GM18858 (cell line): ENCODE data around the gene PLXDC2.
"Not testable (repeated sequence)": the region's sequence is repeated elsewhere in the genome, so short reads cannot be mapped to it uniquely, and the experiment has no call there.

Experiments
- ATAC-seq: cut with Tn5 transposase; IDR thresholded peaks from one replicate; pipeline ENCODE4 v1.9.1; 2021; ENCODE audit not compliant: unreplicated experiment

PLXDC2 gene

DNA sequence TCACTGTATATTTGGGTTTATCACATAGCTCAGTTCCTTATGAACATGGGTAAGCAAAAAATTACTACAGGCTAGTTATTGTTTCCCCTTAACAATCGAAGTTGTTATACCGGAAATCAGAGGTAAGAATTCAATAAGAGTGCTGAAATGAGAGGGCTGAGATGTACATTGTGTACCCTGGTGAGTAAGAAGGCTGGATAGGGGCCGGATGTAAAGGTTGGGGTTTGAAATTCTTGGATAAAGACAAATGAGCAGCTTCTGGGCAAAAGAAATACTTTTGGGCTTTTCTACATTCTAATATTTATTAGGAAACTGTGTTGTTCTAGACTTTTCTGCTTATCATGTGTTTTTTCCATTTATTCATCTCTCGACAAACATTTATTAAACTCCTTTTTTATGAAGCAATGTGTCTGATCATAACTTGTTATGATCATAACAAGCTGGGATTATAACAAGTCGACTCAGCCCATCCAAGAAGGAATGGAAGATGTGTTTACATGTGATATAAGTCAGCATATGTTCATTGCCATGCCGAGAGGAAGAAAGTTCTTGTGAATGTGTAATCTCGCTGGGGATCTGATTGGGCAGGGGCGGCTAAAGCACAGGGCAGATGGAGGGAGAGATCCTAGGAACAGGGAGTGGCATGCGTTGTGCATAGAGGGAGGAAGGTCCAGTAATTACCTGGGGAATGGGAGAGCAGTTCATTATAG lies 155.3 kb downstream of the PLXDC2 start:
- ATAC-seq: no peak

DNA sequence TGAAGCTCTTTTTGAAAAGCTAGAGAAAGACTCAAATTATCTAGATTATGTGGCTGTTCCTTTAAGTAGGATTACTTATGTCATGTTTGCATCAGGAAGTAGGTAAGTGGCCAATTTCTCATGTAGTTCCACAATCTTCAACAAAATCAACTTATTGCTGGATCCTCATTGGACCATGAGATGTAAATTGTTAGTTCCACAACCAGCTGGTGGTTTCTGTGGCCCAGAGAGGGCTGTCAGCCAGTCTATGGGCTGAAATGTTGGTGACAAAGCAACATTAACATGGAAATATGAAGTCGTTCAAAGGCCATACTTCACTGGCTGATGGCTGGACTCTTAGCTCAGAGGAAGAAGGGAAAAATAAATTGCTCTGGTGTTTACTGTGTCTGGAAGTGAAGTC lies 157.9 kb downstream of the PLXDC2 start:
- ATAC-seq: no peak

DNA sequence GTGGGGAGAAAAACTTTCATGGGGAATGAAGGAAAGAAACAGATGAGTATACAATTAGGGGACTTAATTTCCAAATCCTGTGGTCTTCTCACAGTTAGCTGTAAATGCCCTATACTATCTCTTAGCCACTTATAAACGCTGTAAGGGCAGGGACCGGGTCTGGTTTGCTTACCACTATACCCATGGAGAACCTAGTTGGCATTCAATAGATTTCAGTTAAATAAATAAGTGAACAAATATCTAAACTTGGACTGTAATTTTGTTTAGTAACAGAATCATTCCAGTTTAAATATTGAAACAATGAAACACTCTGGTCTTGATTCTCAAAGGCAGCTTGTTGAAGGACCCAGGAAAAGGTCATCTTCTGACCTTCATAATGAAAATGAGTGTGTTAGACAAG lies 158.3 kb downstream of the PLXDC2 start:
- no peak for ATAC-seq

DNA sequence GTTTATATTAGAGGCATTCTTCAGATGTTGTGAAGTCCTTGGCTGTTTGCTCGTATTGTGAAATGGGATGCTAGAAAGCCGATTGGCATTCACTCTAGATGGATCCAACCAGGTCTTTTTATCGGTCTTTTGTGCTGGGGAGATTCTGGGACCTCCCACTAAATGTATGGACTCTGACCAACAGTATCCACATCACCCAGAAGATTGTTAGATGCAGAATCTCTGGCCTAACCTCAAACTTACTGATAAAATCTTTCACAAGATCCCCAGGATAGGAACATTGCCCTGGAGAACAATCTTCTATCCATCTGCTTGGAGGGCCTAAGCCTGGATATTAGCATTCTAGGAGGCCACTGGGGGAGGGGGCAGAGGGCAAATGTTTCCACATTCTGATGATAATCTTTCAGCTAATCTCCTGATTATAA lies 160.9 kb downstream of the PLXDC2 start:
- no peak for ATAC-seq

DNA sequence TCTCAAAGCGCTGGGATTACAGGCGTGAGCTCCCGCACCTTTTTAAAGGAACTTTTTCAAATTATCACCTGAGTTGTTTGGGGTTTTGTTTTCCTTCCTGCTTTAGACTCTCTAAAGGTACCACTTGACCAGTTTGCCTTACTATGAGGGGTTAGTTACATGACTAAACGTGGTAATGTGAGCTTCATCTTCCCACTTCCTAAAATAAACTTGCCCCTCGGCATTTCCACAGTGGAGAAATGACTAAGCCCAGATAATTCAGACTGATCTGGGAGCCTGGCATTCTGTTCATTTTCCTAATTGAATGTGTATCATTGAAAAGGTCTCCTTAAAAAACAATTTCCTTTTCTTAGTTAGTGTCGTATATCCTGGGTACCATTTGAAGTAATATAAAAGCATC lies 163.4 kb downstream of the PLXDC2 start:
- ATAC-seq: no peak

DNA sequence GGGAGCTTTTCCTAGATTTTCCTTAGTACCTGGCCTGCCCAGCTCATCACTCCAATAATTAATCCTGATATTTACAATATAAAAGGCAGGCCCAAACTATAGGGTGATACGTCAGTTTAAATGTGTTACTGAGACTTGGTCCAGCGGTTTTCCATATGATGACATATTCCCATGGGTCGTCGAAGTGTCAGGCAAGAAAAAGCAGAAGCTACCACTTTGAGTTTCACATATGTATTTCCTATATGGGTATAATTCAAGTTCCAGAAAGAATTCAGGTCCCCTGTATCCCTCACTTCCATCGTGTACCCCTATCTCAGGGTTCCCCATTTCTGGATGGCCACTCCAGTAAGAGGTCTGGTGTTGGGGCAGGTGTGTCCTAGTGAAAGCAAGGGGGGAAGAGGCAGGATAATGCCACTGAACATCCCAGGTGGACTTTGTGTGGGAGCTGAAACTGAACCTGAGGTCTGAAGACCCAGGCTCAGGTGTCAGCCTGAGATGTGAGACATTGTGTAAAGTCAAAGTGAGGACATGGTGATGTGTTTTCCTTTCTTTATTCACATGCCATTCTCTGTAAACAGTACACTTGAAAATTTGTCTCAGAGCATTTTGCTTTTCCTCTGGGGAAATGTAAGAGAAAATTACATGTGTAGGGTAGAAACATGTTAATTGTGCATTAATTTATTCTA lies 167.8 kb downstream of the PLXDC2 start:
- no peak for ATAC-seq

DNA sequence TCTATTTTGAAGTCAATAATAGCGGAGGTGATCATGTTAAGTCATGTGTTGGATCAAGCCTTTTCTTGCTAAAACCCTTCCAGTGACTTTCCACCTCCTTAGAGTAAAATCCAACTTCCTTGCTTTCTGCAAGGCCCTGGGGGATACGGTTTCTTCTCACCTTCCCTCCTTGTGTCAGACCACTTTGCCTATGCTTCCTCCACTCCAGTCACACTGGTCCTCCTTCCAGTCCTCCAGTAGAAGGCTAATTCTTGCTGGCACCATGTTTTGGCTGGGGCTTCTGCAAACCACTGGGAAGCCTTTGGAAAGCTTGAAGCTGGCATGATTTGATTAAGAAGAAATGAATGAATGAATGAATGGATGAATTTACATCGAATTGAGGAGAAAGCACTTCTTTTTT lies 169.5 kb downstream of the PLXDC2 start:
- no peak for ATAC-seq

DNA sequence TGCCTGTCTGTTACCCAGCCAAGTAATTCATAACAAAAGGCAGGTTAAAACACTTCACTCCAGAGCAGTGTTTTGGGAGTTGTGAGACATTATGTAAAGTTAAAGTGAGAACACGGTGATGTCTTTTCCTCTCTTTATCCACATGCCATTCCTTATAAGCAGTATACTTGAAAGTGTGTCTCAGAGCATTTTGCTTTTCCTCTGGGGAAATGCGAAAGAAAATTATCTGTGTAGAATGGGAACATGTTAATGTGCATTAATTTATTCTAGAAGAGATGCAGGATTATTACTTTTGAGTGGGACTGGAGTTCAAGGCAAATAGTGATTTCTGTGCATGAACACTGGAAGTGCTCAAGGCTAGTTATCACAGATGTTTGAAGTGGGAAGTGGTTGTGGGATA lies 170.4 kb downstream of the PLXDC2 start:
- ATAC-seq: no peak

DNA sequence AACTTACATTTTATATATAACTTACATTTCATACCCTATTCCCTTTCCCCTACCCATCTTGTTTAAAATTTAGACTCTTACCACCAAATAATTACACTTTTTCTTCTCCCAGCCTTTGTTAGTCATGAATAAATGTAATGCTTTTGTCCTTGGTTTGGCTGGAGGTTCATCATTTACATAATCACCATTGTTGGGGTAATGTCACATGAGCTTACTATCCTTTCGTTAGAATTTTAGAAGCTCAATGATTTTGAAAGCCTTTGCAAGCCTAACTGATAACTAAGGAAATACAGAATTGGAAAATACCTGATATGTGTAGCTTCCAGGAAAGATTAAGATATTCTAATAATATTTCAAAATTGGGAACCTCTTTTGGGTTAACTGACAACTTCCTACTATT lies 171.7 kb downstream of the PLXDC2 start:
- ATAC-seq: no peak

DNA sequence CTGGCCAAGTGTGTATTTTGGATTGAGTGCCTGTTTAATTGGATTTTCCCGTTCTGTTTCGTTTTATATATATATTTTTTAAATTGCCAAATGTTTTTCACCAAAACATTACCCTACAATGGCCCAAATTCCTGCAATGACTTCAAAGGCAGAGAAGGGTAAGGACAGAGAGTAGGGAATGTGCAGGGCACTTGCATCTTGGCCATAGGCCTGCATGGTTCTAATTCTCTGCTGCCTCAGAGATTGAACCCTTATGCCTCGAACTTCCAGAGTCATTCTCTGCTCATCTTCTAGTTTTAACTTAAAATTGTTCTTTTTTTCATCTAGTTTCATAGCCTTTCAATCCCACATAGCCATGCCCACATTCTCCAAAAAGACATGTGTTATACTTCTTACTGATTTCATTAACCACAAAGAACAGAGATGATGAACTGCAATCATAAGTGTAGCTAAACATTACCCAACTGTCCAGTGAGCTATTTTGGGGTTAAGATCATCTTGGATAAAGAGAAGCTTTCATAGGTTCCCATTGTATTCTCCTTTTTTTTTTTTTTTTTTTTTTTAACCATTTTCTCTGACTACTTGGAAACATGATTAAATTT lies 177.6 kb downstream of the PLXDC2 start:
- ATAC-seq: peak; percentile 48

DNA sequence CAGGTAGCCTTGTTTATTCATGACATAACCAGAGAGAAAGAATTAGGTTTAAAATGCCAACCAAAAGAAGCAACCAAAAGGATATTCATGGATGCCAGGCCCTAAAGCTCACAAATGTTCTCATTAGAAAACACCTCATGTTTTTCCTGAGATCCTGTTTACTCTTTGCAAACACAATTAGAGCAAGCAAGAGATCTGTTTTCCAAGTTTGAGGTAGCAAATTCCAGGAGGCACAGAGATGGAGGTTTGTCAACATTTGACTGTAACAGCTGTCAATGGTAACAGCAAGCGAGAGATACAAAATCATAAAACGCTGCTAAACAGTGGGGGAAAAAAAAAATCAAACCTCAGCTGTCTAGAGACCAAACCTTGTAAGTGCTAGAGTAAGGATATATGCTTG lies 182.2 kb downstream of the PLXDC2 start:
- ATAC-seq: no peak

DNA sequence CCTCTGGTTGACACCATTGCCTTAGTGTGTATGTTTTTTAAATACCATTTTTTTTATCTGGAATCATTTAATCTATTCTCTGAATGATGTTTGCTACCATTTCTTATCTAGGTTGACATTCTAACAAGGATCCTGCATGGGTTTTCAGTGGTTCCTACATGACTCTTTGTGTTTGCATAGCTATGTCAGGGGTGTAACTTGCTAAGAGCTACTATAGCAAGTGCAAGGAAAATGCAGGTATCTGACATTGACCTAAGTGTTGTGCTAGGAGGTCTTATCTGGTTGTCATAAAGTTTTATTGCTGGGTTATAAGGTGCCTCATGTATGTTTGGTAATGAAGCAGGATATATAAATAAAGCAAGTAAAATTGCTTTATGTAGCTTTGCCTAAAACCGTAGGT lies 183.2 kb downstream of the PLXDC2 start:
- ATAC-seq: no peak

DNA sequence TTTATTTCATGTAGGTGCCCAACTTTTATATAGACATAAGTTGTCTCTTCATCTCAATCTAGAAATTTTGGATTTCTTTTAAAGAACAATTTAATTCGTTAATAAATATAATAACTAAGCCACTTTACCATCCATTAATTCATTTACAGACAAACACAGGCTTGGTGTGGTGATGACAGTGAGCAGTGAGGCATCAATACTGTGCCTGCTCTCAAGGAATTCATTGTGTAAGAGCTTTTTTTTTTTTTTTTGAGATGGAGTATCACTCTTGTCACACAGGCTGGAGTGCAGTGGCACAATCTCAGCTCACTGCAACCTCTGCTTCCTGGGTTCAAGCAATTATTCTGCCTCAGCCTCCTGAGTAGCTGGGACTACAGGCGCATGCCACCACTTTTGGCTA lies 185.8 kb downstream of the PLXDC2 start:
- not testable (repeated sequence) for ATAC-seq

DNA sequence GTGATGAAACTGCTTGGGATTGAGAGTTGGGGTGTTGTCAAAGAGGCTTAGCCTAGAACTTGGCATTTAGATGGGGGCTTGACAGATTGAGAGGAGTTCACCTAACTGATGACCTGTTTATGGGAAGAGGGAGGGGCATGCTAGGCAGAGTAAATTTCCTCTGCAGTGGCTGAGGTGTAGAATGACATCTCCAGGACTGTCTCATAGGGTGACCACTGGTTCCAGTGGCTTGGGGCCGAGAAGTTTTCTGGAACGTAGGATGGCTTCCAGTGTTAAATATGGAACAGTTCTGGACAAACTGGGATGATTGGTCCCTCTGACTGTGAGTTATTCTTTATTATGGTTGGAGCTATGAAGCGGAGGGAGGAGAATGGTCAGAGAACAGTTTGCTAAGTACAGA lies 186.4 kb downstream of the PLXDC2 start:
- no peak for ATAC-seq

DNA sequence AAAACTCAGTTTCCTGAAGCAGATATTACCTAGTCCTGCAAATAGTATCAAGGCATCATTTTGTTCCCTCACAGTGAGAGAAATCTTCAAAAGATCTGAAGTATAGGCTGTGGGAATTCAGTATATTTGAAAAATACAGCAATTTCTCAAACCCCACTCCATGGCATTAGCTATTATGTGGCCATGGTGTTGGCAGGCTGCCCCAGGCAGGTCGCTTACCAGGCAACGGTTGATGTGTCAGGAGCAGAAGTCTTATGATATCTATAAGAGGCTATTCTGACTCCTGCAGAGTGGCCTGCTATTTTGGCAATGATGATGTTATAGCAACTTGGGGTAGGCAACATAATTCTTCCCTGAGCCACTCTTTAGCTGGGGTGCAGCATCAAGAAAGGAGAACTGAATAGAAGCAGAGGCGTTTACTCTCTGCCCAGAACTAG lies 187.9 kb downstream of the PLXDC2 start:
- peak; percentile 45 for ATAC-seq

DNA sequence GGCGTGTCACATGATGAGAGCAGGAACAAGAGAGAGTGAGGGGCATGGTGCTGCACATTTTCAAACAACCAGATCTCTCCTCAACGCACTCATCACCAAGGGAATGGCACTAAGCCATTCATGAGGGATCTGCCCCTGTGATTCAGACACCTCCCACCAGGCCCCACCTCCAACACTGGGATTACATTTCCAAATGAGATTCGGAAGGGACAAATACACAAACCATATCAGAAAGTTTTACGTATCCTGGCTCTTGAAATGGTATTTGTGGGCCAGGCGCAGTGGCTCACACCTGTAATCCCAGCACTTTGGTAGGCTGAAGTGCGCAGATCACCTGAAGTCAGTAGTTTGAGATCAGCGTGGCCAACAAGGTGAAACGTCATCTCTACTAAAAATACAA lies 189.4 kb downstream of the PLXDC2 start:
- ATAC-seq: no peak

DNA sequence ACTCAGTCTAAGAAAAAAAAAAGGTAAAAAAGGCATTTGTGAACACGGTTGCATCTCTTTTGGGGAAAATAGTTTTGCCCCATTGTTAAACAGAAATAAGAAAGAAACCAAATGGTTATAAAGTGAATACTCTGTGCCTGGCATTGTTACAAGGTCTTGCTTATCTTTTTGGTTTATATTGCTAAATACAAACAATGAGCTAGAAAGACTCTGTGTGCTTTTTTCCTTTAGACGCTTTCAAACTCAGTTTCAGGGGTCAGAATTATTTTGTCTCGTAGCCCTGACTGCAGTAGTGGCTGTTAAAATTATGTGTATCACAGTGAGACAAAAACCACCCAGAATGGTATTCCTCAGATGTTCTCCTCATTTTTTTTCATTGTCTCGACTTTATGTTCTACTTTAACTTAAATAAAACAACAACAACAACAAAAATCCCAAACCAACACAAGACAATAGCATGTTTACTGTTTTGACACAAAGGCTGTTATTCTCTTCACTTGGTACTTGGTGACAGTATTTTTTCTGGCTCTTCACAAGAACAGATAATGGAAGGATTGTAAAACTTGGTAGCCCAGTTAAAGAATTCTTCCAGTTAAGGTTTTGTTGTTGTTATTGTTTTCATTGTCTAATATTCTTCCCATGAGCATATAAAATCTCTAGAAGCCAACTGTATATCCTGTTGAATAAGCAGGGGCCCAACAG lies 190.1 kb downstream of the PLXDC2 start:
- no peak for ATAC-seq

DNA sequence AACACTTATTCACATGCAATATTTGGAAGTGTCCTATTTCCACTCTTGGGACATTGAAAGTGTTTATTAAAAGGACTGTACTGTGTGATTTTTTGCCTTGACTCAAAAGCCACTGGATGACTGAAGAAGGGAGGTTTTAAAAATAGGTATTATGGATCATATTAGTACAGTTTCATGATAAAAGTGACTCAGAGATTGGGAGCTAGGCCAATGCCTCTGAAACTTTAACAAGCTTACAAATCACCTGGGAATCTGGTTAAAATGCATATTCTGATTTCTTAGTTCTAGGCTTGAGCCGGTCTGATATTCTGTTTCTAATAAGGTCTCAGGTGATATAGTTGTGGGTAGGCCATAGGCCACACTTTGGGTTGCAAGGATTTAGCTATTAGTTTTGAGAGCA lies 191.2 kb downstream of the PLXDC2 start:
- ATAC-seq: no peak

DNA sequence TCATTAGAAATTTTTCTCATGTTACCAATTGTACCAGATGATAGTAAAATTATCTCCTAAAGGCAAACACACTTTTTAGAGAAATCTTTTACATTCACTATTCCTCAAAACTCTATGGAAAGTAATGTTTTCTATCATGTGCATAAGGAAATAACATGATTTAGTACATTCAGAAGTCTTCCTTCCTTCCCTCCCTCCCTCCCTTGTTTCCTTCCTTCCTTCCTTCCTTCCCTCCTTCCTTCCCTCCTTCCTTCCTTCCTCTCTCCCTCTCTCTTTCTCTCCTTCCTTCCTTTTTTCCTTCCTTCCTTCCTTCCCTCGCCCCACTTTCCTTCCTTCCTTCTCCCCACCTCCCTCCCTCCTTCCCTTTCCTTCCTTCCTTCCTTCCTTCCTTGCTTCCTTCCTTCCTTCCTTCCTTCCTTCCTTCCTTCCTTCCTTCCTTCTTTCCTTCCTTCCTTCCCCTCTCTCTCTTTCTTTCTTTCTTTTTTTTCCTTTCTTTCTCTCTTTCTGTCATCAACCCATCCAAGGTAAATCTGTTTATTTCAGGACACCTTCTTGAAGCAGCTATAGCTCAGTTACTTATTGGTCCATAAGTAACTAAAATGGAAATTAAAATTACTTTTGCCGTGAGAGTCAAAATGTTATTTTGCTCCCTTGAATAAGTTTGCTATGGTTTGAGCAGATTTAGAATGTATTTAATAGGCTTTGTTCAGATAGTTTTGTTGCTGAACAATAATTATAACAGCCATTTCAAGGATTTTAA lies 197.9 kb downstream of the PLXDC2 start:
- ATAC-seq: no peak

DNA sequence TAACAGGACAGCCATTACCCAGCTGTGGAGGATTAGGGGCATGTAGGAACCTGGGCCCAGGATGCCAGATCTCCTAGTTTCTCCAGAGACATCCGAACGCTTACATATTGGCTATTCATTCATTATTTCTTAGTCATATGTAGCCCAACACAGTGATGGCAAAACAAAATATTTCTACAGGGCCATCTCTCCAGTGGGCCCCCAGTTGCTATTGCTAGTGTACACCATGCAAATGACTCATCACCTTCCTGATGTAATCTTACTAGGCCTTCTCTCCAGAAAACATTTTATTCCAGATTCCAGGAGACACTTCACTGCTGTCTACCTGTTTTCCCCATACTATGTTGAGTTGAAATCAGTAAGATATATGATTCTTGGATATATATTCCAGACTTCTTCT lies 201.7 kb downstream of the PLXDC2 start:
- ATAC-seq: no peak

DNA sequence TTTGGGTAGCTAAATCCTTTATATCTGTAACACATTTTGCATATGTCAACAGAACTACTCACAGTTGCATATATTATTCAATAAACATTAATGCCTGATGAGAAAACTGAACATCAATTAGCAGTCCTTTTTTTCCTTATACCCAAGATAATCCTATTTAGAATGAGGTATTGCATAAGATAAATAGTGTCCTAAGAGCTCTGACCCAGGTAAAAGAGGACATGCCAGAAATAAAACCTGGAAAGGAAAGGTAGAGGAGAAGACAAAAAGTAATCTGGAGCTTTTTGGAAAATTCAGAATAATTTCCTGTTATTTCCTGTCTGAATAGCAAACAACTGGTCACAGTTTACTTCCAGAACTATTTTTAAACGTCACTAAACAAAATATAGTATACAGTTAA lies 204.4 kb downstream of the PLXDC2 start:
- ATAC-seq: no peak
